Glomerular visceral epithelial cell (primary cell): ENCODE results near the gene MACROD1.

Experiments
- DNase-seq: peaks from one replicate; pipeline ENCODE4 v3.0.0-alpha.2; 2016; ENCODE audit errors: extremely low spot score

Gene MACROD1

GRCh38 chr11:64113462-64113780 lies 52.5 kb downstream of the MACROD1 start:
- DNase-seq: no peak

DNA sequence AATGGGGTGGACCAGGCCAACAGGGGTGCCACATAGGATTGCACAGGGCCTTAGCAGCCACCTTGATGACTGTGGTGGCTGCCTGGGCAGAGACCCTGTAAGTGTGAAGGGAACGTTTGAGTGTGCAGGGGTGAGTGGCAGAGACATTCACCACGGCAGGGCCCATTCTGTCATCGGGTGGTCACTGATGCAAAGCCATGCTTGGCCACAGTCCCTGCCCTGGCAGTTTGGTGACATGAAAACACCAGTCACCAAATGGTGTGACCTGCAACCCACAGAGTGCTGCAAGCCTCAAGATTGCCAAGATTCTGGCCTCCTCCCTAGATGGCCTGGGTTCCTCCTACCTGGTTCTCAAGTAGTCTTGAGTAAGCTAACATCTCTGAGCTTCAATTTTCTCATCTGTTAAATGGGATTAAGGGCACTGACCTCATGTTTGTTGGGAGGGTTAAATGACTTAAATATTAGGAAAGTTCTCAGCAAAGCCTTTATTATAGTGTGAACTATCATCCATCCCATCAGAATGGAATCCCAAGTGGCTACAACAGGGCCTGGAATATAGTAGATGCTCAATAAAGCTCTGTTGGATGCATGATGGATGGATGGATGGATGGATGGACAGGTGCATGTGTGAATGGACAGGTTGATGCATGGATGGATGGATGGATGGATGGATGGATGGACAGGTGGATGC lies 53.0 kb downstream of the MACROD1 start:
- DNase-seq: no peak

DNA sequence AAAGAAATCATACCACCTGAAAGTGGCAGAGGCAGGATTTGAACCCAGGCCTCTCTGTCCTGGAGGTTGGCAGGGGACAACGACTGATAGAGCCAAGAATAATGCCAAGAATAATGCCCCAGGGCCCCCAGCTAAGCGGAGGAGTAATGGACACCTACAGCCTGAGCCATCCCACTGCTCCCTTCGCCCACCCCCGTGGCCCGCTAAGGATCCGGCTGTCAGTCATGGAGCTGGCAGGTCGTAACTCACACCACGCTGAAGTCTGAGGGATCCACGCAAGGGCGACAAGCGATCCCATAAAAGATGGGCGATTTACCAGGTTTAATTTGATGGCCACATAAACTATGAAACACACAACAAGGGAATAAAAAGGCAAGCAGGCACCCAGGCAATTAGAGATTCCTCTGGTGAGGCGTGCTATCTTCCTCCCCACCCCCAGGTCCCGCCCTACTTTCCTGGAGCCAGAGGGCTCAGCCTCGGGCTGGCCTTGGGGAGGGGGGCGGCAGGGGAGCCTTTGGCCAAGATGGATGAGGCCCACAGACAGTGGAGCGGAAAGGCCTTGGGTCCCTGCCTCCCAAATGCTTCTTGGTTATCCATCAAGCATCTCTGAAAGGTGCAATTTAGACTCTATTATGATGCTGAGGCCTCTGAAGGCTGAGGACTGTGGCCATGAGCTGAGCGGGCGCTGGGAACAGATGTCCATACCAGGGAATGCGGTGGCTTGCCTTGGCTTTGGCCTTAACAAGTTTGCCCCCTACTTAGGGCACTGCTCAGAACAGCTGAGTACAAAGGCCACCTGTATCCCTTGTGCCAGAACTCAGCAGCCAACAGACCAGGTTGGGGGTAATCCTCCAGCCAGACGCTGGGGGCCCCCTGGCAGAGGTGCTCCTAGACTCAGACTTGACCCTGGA lies 55.2 kb downstream of the MACROD1 start:
- no peak for DNase-seq

- no peak for DNase-seq
Observed at GRCh38 chr11:64109332-64109731, 56.6 kb downstream of the MACROD1 start.

GRCh38 chr11:64107303-64107702 lies 58.6 kb downstream of the MACROD1 start:
- DNase-seq: no peak

DNA sequence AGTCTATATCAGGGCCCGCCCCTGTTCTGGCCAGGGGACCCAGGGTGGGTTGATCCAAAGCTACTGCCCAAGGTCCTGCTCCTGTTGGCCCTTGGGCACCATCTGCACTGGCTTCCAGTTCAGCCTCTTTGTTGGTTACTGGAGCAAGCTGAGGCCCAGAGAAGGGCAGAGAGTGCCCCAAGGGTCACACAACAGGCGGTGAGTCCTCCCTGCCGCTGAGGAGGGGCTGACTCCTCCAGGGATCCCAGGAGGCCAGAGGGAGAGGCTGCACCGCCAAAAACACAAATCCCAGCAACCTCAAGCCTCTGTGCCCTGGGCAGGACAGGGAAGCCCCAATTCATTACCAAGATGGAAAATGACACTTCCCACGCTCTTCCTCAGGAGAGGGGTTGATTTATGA lies 61.3 kb downstream of the MACROD1 start:
- DNase-seq: no peak

DNA sequence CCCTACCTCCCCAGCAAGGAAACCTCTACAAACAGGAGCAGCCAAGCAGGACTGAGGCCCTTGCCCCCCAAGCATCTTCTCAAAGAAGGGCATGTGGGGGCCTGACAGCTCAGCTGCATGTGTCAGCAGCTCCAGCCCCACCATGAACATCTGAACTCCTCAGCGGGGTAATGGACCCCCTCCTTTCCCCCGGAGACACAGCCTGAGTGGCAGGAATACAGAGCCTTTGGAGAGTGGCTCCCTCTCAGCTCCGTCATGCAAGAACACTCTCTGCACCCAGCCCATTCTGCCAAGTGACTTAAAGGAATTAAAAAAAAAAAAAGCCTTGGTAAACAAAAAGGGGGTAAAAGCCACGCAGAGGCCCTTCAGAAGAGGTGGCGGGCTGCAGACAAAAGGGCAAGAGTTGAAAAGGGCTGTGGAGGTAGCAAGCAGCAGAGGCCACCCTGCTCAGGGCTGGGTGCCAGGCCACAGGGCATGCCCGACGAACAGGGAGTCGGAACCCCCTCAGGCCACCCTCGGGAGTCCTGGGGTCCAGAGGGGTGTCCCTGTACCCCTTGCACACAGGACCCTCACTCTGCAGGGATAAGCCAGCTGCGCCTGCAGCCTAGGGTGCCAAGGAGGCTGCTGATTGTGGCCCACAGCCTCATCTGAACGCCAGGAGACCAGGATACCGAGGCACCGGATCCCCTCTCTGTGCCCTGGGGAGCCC lies 62.5 kb downstream of the MACROD1 start:
- DNase-seq: peak; percentile 57

- DNase-seq: no peak
Observed at GRCh38 chr11:64102005-64102738, 63.7 kb downstream of the MACROD1 start.

GRCh38 chr11:64101461-64101860 lies 64.5 kb downstream of the MACROD1 start:
- DNase-seq: peak; percentile 58

GRCh38 chr11:64100782-64101353 lies 65.0 kb downstream of the MACROD1 start:
- peak; percentile 40 for DNase-seq

DNA sequence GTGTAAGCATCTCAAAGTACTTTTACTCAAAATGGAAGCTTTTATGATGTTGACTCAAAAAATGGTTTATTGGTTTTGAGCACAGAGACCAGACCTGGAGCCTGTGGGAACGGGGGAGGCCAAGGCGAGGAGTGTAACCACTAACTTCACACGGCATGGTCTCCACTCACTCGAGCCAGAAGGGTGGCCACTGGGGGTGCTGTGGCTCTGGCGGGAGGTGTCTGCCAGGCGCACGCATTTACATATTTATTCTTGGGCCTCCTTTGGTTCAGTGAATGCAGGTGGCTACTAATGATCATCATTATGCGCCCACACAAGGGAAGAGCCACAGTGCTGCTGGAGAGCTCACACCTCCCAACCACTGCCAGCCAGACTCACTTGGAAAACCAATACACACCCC lies 65.6 kb downstream of the MACROD1 start:
- DNase-seq: no peak

DNA sequence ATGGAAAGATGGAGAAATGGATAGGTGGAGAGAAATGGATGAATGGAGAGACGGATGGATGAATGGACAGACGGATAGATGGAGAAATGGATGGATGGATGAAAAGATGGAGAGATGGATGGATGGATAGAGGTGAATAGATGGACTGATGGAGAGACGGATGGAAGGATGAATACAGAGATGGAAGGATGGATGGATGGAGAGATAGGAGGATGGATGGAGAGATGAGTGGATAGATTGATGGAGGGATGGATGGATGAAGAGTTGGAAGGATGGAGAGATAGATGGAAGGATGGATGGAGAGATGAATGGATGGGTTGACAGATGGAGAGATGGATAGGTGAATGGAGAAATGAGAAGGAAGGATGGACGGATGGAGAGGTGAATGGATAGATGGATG lies 66.5 kb downstream of the MACROD1 start:
- DNase-seq: no peak

DNA sequence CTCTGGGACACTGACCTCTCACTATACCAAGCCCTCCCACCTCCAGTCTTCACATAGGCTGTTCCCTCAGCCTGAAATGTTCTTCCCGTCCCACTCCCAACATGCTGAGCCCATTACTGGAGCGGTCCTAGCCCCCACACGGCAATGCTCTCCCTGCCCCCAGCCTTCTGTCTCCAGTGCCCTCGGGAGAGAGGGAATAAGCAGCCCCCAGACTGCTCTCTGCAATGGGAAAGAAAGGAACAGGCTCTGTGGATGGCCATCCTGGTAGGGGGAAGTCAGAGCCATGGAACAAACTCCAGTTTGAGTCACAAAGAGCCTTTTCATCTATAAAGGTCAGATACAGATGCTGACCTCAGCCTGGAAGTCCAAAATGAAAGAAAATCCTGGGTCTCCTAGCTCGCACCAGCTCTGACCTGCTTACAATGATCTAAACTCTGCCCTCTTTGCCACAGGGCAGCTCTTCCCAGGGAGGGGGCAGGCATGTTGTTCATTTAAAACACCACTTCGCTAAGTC lies 67.5 kb downstream of the MACROD1 start:
- DNase-seq: no peak

- DNase-seq: no peak
Observed at GRCh38 chr11:64097468-64098317, 68.2 kb downstream of the MACROD1 start.

- DNase-seq: no peak
Observed at GRCh38 chr11:64096835-64097234, 69.1 kb downstream of the MACROD1 start.

DNA sequence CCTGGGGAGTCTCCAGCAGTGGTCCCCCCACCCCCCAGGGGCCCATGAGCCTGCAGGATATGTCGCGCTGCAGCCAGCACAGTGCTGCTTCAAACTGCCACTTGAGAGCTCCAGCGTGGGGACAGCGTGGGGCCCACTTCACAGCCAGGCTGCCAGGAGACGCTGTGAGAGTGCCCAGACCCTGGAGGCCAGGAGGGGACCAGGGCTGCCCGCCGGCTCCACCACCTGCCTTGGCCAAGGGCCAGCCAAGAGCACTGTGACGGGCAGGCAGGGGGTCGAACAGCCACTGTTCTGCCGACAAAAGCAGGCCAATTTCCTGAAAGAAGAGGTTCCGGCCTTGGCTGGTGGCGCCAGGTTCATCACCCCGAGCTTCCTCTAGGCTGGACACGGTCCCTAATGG lies 70.0 kb downstream of the MACROD1 start:
- no peak for DNase-seq

DNA sequence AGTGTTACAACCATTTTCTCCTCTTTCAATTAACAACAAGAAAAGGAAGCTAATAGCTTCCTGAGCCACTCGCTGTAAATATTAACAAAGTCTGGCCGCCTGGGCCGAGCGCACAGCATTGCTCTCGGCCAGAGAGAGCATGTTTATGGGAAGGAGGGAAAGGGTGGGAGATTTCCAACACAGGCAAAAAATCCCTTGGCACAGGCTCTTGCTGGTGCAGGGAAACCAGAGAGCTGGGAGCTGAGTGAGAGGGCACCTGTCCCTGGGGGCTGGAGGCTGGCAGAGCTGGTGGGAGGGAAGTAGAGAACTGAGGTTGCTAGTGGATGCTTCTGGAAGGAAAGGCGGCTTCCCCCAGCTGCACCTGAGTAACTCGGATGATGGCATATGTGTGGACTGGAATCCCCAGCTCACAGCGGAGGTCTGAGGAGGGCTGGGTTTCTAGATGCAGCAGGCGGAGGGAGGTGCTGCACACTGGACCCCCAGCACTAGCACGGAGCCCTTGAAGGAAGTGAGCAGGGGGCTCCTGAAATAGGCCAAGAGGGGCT lies 70.6 kb downstream of the MACROD1 start:
- DNase-seq: peak; percentile 26

GRCh38 chr11:64094463-64095260 lies 71.3 kb downstream of the MACROD1 start:
- peak; percentile 87 for DNase-seq
